ENCODE measurements around the gene SCGB1D4. TPM values are rescaled to one million over a fixed set of nuclear protein-coding genes. Genes with fewer than 3 reads are reported as not detected.
A peak's percentile ranks its signal among the peaks of the same experiment; 100 is the strongest.

Gene SCGB1D4
- total RNA-seq, 1 experiment from 2014 or later, result not detected

GRCh38 chr11:62280452-62280851 is 18.4 kb downstream of the SCGB1D4 start:
- DNase-seq (ENCODE audit: low read depth), result no peak

- no peak for DNase-seq (ENCODE audit: low read depth)
These were observed 25.0 kb downstream of the SCGB1D4 start for GRCh38 chr11:62273789-62274275.

- no peak for DNase-seq (ENCODE audit: low read depth)
These were observed 25.6 kb downstream of the SCGB1D4 start for GRCh38 chr11:62273284-62273683.

GRCh38 chr11:62269654-62270278 is 29.1 kb downstream of the SCGB1D4 start, which contains the start of gene SCGB2A2:
TSS of gene SCGB2A2 (plus strand) at chr11:62270158. CDS start at chr11:62270217, 59 bp downstream.
- DNase-seq (ENCODE audit: low read depth), result no peak

GRCh38 chr11:62267576-62267975 is 31.3 kb downstream of the SCGB1D4 start:
- DNase-seq (ENCODE audit: low read depth), result no peak

GRCh38 chr11:62267050-62267449 is 31.8 kb downstream of the SCGB1D4 start:
- DNase-seq (ENCODE audit: low read depth), result no peak

- peak; percentile 6 for DNase-seq (ENCODE audit: low read depth)
These were observed 32.3 kb downstream of the SCGB1D4 start for GRCh38 chr11:62266558-62266957.

- DNase-seq (ENCODE audit: low read depth), result no peak
These were observed 34.9 kb downstream of the SCGB1D4 start for GRCh38 chr11:62264004-62264403.

GRCh38 chr11:62260261-62260953 is 38.5 kb downstream of the SCGB1D4 start:
- DNase-seq (ENCODE audit: low read depth), result no peak

- DNase-seq (ENCODE audit: low read depth), result no peak
These were observed 42.6 kb downstream of the SCGB1D4 start for GRCh38 chr11:62256281-62256680.

GRCh38 chr11:62253999-62254542 is 44.8 kb downstream of the SCGB1D4 start:
- no peak for DNase-seq (ENCODE audit: low read depth)

GRCh38 chr11:62251698-62252097 is 47.2 kb downstream of the SCGB1D4 start:
- no peak for DNase-seq (ENCODE audit: low read depth)

Other genes with a start within 250 kb of the SCGB1D4 start
- 76.5 and 86.6 TPM in 2 replicates for gene INCENP, start 175.1 kb downstream of the SCGB1D4 start, total RNA-seq (2014; rRNA removed)
- gene SCGB1D1, start 108.9 kb downstream of the SCGB1D4 start, total RNA-seq (2014; rRNA removed), result not detected in 2 replicates
- gene SCGB2A1, start 90.4 kb downstream of the SCGB1D4 start, total RNA-seq (2014; rRNA removed), result not detected in 2 replicates
- gene SCGB1D2, start 56.8 kb downstream of the SCGB1D4 start, total RNA-seq (2014; rRNA removed), result not detected in 2 replicates
- gene SCGB2A2, start 28.9 kb downstream of the SCGB1D4 start, total RNA-seq (2014; rRNA removed), result not detected in 2 replicates
- gene ASRGL1, start 38.4 kb upstream of the SCGB1D4 start, total RNA-seq (2014; rRNA removed), result 0.32 TPM in 1 of 2 replicates, not detected in the other
- not detected in 2 replicates for gene SCGB1A1, start 120.0 kb upstream of the SCGB1D4 start, total RNA-seq (2014; rRNA removed)
- gene AHNAK, start 247.7 kb upstream of the SCGB1D4 start, total RNA-seq (2014; rRNA removed), result 313 and 332 TPM in 2 replicates

All from LHCN-M2 (cell line).